Transverse colon (tissue), 4 donors: Measurements from ENCODE around the gene OCSTAMP. TPM values are rescaled to one million over a fixed set of nuclear protein-coding genes. Genes with fewer than 3 reads are reported as not detected.

Experiments used
- DNase-seq: peaks from one replicate; pipeline ENCODE4 v3.0.0-alpha.2; 2019
- H3K27ac ChIP-seq, 4 donors: fragments of 200-600 bp; sonication (generic); 2 replicates each; pipeline ENCODE4 v1.5.1; 2016 to 2018; ENCODE audit warnings: inconsistent platforms in 4 of 4
- H3K27me3 ChIP-seq: fragments of 200-600 bp; sonication (generic); 2 replicates; pipeline ENCODE4 v1.5.1; 2017; ENCODE audit warnings: inconsistent platforms
- H3K36me3 ChIP-seq, 4 donors: fragments of 200-600 bp; sonication (generic); 2 replicates each; pipeline ENCODE4 v1.5.1; 2017 to 2019; ENCODE audit warnings: inconsistent platforms in 4 of 4
- H3K4me1 ChIP-seq, 4 donors: fragments of 200-600 bp; sonication (generic); 2 replicates each; pipeline ENCODE4 v1.5.1; 2017 to 2020; ENCODE audit warnings: inconsistent platforms in 4 of 4
- H3K4me3 ChIP-seq, 4 donors: fragments of 200-600 bp; sonication (generic); 1 replicate in 1 of 4; 2 replicates in 3 of 4; pipeline versions ENCODE4 v1.5.1 to v1.6.1; 2017 to 2019; ENCODE audit warnings: inconsistent platforms in 4 of 4
- H3K9me3 ChIP-seq, 2 donors: fragments of 200-600 bp; sonication (generic); 2 replicates each; pipeline ENCODE4 v1.5.1; 2017 to 2019; ENCODE audit warnings: inconsistent platforms in 2 of 2
- CTCF ChIP-seq, 5 experiments: fragments of 200-600 bp in 3 of 5; fragments of 450-650 bp in 2 of 5; sonication (generic) in 3 of 5; IDR thresholded peaks; 1 replicate in 2 of 5; 2 replicates in 3 of 5; pipeline ENCODE4 v1.5.1; 2016 to 2017; ENCODE audit warnings: antibody characterized with exemption in 5 of 5, inconsistent platforms in 3 of 5, mild to moderate bottlenecking in 2 of 5, moderate library complexity in 1 of 5
- EP300 ChIP-seq: sonication (generic); formaldehyde crosslinking; IDR thresholded peaks from one replicate; pipeline ENCODE4 v1.6.1; 2017; ENCODE audit warnings: antibody characterized with exemption, low read depth
- POLR2A ChIP-seq: fragments of 450-650 bp; IDR thresholded peaks from one replicate; pipeline ENCODE4 v1.6.1; 2016; ENCODE audit warnings: antibody characterized with exemption, mild to moderate bottlenecking, moderate library complexity
- POLR2AphosphoS5 ChIP-seq, 3 donors: sonication (generic); formaldehyde crosslinking; IDR thresholded peaks; one replicate each; pipeline ENCODE4 v1.6.1; 2016; ENCODE audit warnings: antibody characterized with exemption in 3 of 3
- WGBS, 2 donors: methylation state at CpG; one replicate each; pipeline ENCODE4 v1.1.5; 2018; ENCODE audit warnings: low coverage in 1 of 2; 5-methylcytosine and 5-hydroxymethylcytosine counted together
- in situ Hi-C, 4 donors: fragments of 200-750 bp; cut with MboI; loops; one replicate each; pipeline versions ENCODE4 v1.15.0 to v1.15.1; 2017; ENCODE audit warnings: low sequenced_read_pairs in 3 of 4, low pct_ligation_motif_present in 1 of 4, low pct_unique_long_range_greater_than_20kb in 1 of 4
- intact Hi-C: fragments of 100-400 bp; cut with DNase I; formaldehyde crosslinking; loops from one replicate; pipeline ENCODE4 v1.15.1; 2023; ENCODE audit warnings: low total_unique reads
- total RNA-seq, 4 donors: library from RNA; depleted of rRNA; stranded (reverse); fragments of >200 nt; gene quantifications; one replicate each; pipeline ENCODE4 v1.1.0, GENCODE V29; 2016

The OCSTAMP gene
- total RNA-seq, 4 donors from 2014 or later: not detected

GRCh38 chr20:46546936-46547335, 3.5 kb downstream of the OCSTAMP start:
- Histone ChIP-seq H3K9me3 (no peaks in the 10 kb centered on the region), H3K27me3 (no peaks in the 10 kb centered on the region), H3K27ac (no peak overlapping the region), H3K36me3 (no peaks in the 10 kb centered on the region), H3K4me1 (peaks cover 0 to 3% (median 0%) of the 10 kb centered on the region in 4 donors), H3K4me3 (no peak overlapping the region)
- in situ Hi-C loops (no loop called here), intact Hi-C loops (no loop called here)
- TF ChIP-seq CTCF (IDR thresholded peaks at IDR 0.05): no peak
- no peak for TF ChIP-seq POLR2AphosphoS5 (IDR thresholded peaks at IDR 0.05)
- no peak for TF ChIP-seq EP300
- TF ChIP-seq POLR2A: no peak
- WGBS, 2 donors: 71 to 82% methylated on average over 3 to 6 of the region's 6 CpGs
- no peak for DNase-seq

- no peaks in the 10 kb centered on the region for H3K36me3 ChIP-seq
- H3K4me3 ChIP-seq: no peak overlapping the region
- peaks cover 0 to 3% (median 0%) of the 10 kb centered on the region in 4 donors for H3K4me1 ChIP-seq
- DNase-seq: no peak
- intact Hi-C loops (no loop called here), in situ Hi-C loops (no loop called here)
- no peaks in the 10 kb centered on the region for H3K9me3 ChIP-seq
- TF ChIP-seq CTCF (IDR thresholded peaks at IDR 0.05) (no peak), POLR2A (no peak), POLR2AphosphoS5 (IDR thresholded peaks at IDR 0.05) (no peak), EP300 (no peak)
- H3K27ac ChIP-seq: no peak overlapping the region
- H3K27me3 ChIP-seq: peaks cover 3% of the 10 kb centered on the region
- WGBS, 2 donors: 89 to 100% methylated on average over 1 to 3 of the region's 3 CpGs
These were observed 4.2 kb downstream of the OCSTAMP start for GRCh38 chr20:46546298-46546697.

GRCh38 chr20:46545827-46546138, 4.7 kb downstream of the OCSTAMP start:
- no peak overlapping the region for H3K4me3 ChIP-seq
- in situ Hi-C loops: no loop called here
- WGBS, 2 donors: 91% methylated on average over 9 of the region's 9 CpGs; no CpG with 5 or more reads in 1 of the 2 donors

DNA sequence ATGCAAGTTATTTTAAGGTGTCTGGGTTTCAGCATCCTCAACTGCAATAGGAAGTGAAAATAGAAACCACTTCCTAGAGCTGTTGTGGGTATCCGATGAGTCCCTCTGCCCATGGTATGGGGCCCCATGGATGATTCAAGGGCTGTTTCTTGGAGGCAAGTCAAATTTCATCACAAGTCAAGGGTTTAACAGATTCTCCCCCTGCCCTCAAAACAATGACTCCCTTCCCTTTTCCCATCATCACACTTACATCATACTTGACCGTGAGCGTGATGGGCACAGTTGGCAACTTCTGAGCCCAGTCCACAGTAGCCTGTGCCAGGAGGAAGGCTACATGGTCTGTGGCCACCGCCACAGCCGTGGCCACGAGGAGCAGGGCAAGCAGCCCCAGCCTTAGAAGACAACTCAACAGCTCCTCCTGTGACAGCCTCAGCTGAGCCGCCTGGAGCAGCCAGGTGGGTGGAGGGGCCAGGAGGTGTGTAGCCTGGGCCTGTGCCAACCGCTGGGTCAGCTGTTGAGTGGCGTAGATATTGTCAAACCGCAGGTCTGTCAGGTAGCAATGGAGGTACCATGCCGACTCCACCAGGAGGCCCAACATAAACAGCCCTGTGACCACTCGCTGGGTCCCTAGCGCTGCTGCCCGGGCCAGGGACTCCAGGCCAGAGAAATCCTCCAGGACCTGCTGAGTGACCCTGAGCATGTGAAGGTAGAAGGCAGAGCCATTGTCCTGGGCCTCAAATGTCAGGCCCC, 5.2 kb downstream of the OCSTAMP start:
- in situ Hi-C loops: no loop called here
- WGBS, 2 donors: 60 to 77% methylated on average over 1 to 14 of the region's 14 CpGs
- Histone ChIP-seq H3K4me3 (no peak overlapping the region), H3K27ac (no peak overlapping the region), H3K9me3 (no peaks in the 10 kb centered on the region), H3K4me1 (peaks cover 0 to 3% (median 0%) of the 10 kb centered on the region in 4 donors), H3K27me3 (peaks cover 3% of the 10 kb centered on the region), H3K36me3 (no peaks in the 10 kb centered on the region)
- no peak for TF ChIP-seq POLR2AphosphoS5 (IDR thresholded peaks at IDR 0.05)
- TF ChIP-seq POLR2A: no peak
- no peak for TF ChIP-seq CTCF (IDR thresholded peaks at IDR 0.05)
- no peak for TF ChIP-seq EP300
- DNase-seq: no peak
- intact Hi-C loops: no loop called here

More at GRCh38 chr20:46545827-46546138, 4.7 kb downstream of the OCSTAMP start:
- TF ChIP-seq POLR2AphosphoS5 (IDR thresholded peaks at IDR 0.05): no peak
- TF ChIP-seq POLR2A: no peak
- no peak for TF ChIP-seq CTCF (IDR thresholded peaks at IDR 0.05)
- no peak for TF ChIP-seq EP300
- intact Hi-C loops: no loop called here
- H3K9me3 ChIP-seq: no peaks in the 10 kb centered on the region
- H3K4me1 ChIP-seq: peaks cover 0 to 3% (median 0%) of the 10 kb centered on the region in 4 donors
- no peaks in the 10 kb centered on the region for H3K36me3 ChIP-seq
- no peak for DNase-seq
- no peak overlapping the region for H3K27ac ChIP-seq
- peaks cover 3% of the 10 kb centered on the region for H3K27me3 ChIP-seq
